WERI-Rb-1 (cell line): ENCODE results near the gene TMOD1.

Experiments used
- DNase-seq: peaks from one replicate; pipeline ENCODE4 v3.0.0-alpha.2; 2020
- H3K27ac ChIP-seq: fragments of 250-450 bp; sonication (Bioruptor Pico); 2 replicates; pipeline ENCODE4 v1.5.1; 2020; ENCODE audit warnings: mild to moderate bottlenecking, moderate library complexity
- H3K27me3 ChIP-seq: fragments of 250-450 bp; sonication (Bioruptor Pico); 2 replicates; pipeline ENCODE4 v1.5.1; 2021; ENCODE audit warnings: mild to moderate bottlenecking, low read depth, moderate library complexity; ENCODE audit not compliant: insufficient read depth, severe bottlenecking
- H3K36me3 ChIP-seq: fragments of 250-450 bp; sonication (Bioruptor Pico); 2 replicates; pipeline ENCODE4 v1.5.1; 2020; ENCODE audit warnings: mild to moderate bottlenecking, moderate library complexity
- H3K4me3 ChIP-seq: 2 replicates; pipeline ENCODE4 v1.5.1; 2011; ENCODE audit warnings: low read depth, mild to moderate bottlenecking, control low read depth, low read length
- H3K9me3 ChIP-seq: fragments of 250-450 bp; sonication (Bioruptor Pico); 2 replicates; pipeline ENCODE4 v1.5.1; 2021; ENCODE audit warnings: mild to moderate bottlenecking, moderate library complexity; ENCODE audit not compliant: severe bottlenecking
- CTCF ChIP-seq: IDR thresholded peaks from 2 replicates; pipeline ENCODE4 v1.5.1; 2011; ENCODE audit warnings: low read depth, mild to moderate bottlenecking, control low read depth, inconsistent platforms, low read length

TMOD1 gene

GRCh38 chr9:97527626-97528528, 26.4 kb downstream of the TMOD1 start:
- DNase-seq, result no peak
- no peak overlapping the region for H3K4me3 ChIP-seq
- no peak for TF ChIP-seq CTCF

GRCh38 chr9:97528529-97529230, 27.2 kb downstream of the TMOD1 start:
- Histone ChIP-seq H3K36me3 (no peaks in the 10 kb centered on the region), H3K27me3 (no peaks in the 10 kb centered on the region), H3K27ac (no peak overlapping the region), H3K4me3 (no peak overlapping the region), H3K9me3 (no peaks in the 10 kb centered on the region)
- DNase-seq, result no peak
- no peak for TF ChIP-seq CTCF

More at GRCh38 chr9:97527626-97528528, 26.4 kb downstream of the TMOD1 start:
- Histone ChIP-seq H3K27ac (no peak overlapping the region), H3K36me3 (no peaks in the 10 kb centered on the region), H3K27me3 (no peaks in the 10 kb centered on the region), H3K9me3 (no peaks in the 10 kb centered on the region)

- Histone ChIP-seq H3K27ac (no peak overlapping the region), H3K4me3 (no peak overlapping the region), H3K27me3 (no peaks in the 10 kb centered on the region), H3K36me3 (no peaks in the 10 kb centered on the region), H3K9me3 (no peaks in the 10 kb centered on the region)
- DNase-seq, result no peak
- no peak for TF ChIP-seq CTCF
Measured at GRCh38 chr9:97529363-97530076, 28.1 kb downstream of the TMOD1 start.

- no peak for TF ChIP-seq CTCF
Measured at GRCh38 chr9:97531888-97532376, 30.5 kb downstream of the TMOD1 start.

GRCh38 chr9:97534185-97534584, 32.7 kb downstream of the TMOD1 start:
- no peak for DNase-seq
- no peaks in the 10 kb centered on the region for H3K9me3 ChIP-seq
- no peak overlapping the region for H3K4me3 ChIP-seq
- H3K27ac ChIP-seq, result no peak overlapping the region
- TF ChIP-seq CTCF, result no peak
- H3K36me3 ChIP-seq, result no peaks in the 10 kb centered on the region; the same call in 1 of the 2 replicates
- H3K27me3 ChIP-seq, result no peaks in the 10 kb centered on the region

More at GRCh38 chr9:97531888-97532376, 30.5 kb downstream of the TMOD1 start:
- H3K4me3 ChIP-seq, result no peak overlapping the region
- no peaks in the 10 kb centered on the region for H3K36me3 ChIP-seq
- no peak overlapping the region for H3K27ac ChIP-seq
- no peaks in the 10 kb centered on the region for H3K27me3 ChIP-seq
- no peaks in the 10 kb centered on the region for H3K9me3 ChIP-seq
- DNase-seq, result no peak
